ENCODE measurements around the gene DMD. TPM values are rescaled to one million over a fixed set of nuclear protein-coding genes. Genes with fewer than 3 reads are reported as not detected.

Gene DMD
- total and polyA plus RNA-seq, 2 of the 8 experiments (the other 6 are each of a cell fraction or from before 2014, with no cell fraction given): 4.8 to 7.4 TPM

- Histone ChIP-seq H3K4me1 (replicated peaks in 1 of 4; ENCODE audit: control insufficient read depth in 3 of 4, insufficient read depth in 4 of 4, low read length in 3 of 4) (no peaks in the 10 kb centered on the region), H2BK20ac (ENCODE audit: low read length) (no peak overlapping the region), H3K9me3 (ENCODE audit: insufficient read depth in 2 of 2, low read depth in 1 of 2, low read length in 1 of 2) (no peaks in the 10 kb centered on the region), H3K23ac (ENCODE audit: insufficient read length) (no peak overlapping the region), H2BK15ac (ENCODE audit: low read length) (no peak overlapping the region), H2BK120ac (replicated peaks; ENCODE audit: low read depth, low read length) (no peak overlapping the region), H3K9ac (replicated peaks in 1 of 4; ENCODE audit: extremely low read depth in 1 of 4, low read depth in 3 of 4, low read length in 3 of 4) (no peak overlapping the region), H3K4me2 (ENCODE audit: insufficient read depth in 1 of 2, low read depth in 2 of 2, low read length in 2 of 2) (no peak overlapping the region), H3K79me2 (ENCODE audit: control insufficient read depth in 1 of 2, insufficient read depth in 2 of 2, low read length in 2 of 2) (no peaks in the 10 kb centered on the region), H4K8ac (ENCODE audit: extremely low read depth, insufficient read depth, low read length) (no peak overlapping the region), H3K27ac (ENCODE audit: low read depth, low read length) (no peak overlapping the region), H3K79me1 (ENCODE audit: low read depth, low read length) (no peaks in the 10 kb centered on the region), H3K23me2 (ENCODE audit: low read depth, low read length) (no peaks in the 10 kb centered on the region), H2BK12ac (ENCODE audit: low read depth, low read length) (no peak overlapping the region), H3K14ac (ENCODE audit: insufficient read length) (no peak overlapping the region), H2BK5ac (ENCODE audit: low read depth, low read length) (no peak overlapping the region), H3K56ac (replicated peaks; ENCODE audit: insufficient read length, low read depth, low read length) (no peak overlapping the region), H4K91ac (replicated peaks; ENCODE audit: insufficient read length, low read length) (no peak overlapping the region), H2AFZ (ENCODE audit: low read length) (no peak overlapping the region), H3K36me3 (ENCODE audit: control insufficient read depth in 2 of 4, insufficient read depth in 4 of 4, low read length in 3 of 4) (no peaks in the 10 kb centered on the region), H3K27me3 (replicated peaks in 1 of 4; ENCODE audit: control insufficient read depth in 3 of 4, extremely low read depth in 1 of 4, insufficient read depth in 3 of 4, low read length in 3 of 4) (no peaks in the 10 kb centered on the region), H3K4me3 (ENCODE audit: extremely low read depth in 1 of 4, insufficient read depth in 2 of 4, low read depth in 3 of 4, low read length in 4 of 4) (no peak overlapping the region), H2AK5ac (ENCODE audit: low read depth, low read length) (no peak overlapping the region), H3K18ac (ENCODE audit: extremely low read depth, low read length) (no peak overlapping the region), H3K4ac (replicated peaks; ENCODE audit: insufficient read length, low read depth, low read length) (no peak overlapping the region), H4K5ac (ENCODE audit: insufficient read length, low read depth, low read length) (no peak overlapping the region), H4K20me1 (replicated peaks in 1 of 2; ENCODE audit: control insufficient read depth in 1 of 2, insufficient read depth in 2 of 2, low read length in 2 of 2) (no peaks in the 10 kb centered on the region)
- no peak for TF ChIP-seq TBP (IDR thresholded peaks at IDR 0.05; ENCODE audit: low read depth, low read length)
- no peak for TF ChIP-seq CHD1 (IDR thresholded peaks at IDR 0.05; ENCODE audit: low read depth, low read length)
- TF ChIP-seq SIX5 (IDR thresholded peaks at IDR 0.05; ENCODE audit: low read depth, low read length): no peak
- TF ChIP-seq CHD2 (IDR thresholded peaks at IDR 0.05; ENCODE audit: low read length): no peak
- no peak for TF ChIP-seq CEBPB (IDR thresholded peaks at IDR 0.05; ENCODE audit: low read depth, low read length)
- no peak for TF ChIP-seq GABPA (IDR thresholded peaks at IDR 0.05; ENCODE audit: borderline replicate concordance, insufficient read depth, low read length)
- TF ChIP-seq RNF2 (IDR thresholded peaks at IDR 0.05; ENCODE audit: borderline replicate concordance, low read depth, low read length, missing control alignments, poor library complexity, severe bottlenecking): no peak
- TF ChIP-seq GTF2F1 (IDR thresholded peaks at IDR 0.05; ENCODE audit: borderline replicate concordance, low read depth, low read length): no peak
- no peak for TF ChIP-seq HDAC6 (IDR thresholded peaks at IDR 0.05; ENCODE audit: low read depth, low read length)
- TF ChIP-seq EP300 (IDR thresholded peaks at IDR 0.05; ENCODE audit: borderline replicate concordance in 1 of 2, low read depth in 2 of 2, low read length in 2 of 2): no peak
- no peak for TF ChIP-seq CBX8 (IDR thresholded peaks at IDR 0.05; ENCODE audit: borderline replicate concordance, low read depth, low read length)
- TF ChIP-seq RFX5 (IDR thresholded peaks at IDR 0.05; ENCODE audit: borderline replicate concordance, low read depth, low read length): no peak
- no peak for TF ChIP-seq CREB1 (IDR thresholded peaks at IDR 0.05)
- TF ChIP-seq KDM5A (IDR thresholded peaks at IDR 0.05; ENCODE audit: low read length): no peak
- TF ChIP-seq TAF1 (IDR thresholded peaks at IDR 0.05; ENCODE audit: low read depth, low read length): no peak
- TF ChIP-seq BRCA1 (IDR thresholded peaks at IDR 0.05; ENCODE audit: low read depth, low read length): no peak
- no peak for TF ChIP-seq TCF12 (IDR thresholded peaks at IDR 0.05; ENCODE audit: low read depth, low read length)
- WGBS, 2 experiments (ENCODE audit: extremely low coverage in 1 of 2, insufficient coverage in 1 of 2, insufficient read length in 1 of 2, insufficient replicate concordance in 2 of 2, low coverage in 1 of 2, low lambda C conversion rate in 2 of 2, missing lambda C conversion rate in 1 of 2): 76% methylated on average over 4 of the region's 4 CpGs; no CpG with 5 or more reads in 1 of the 2 experiments
- FAIRE-seq (no peak), DNase-seq (ENCODE audit: low read depth in 1 of 2, low spot score in 2 of 2) (no peak)
- ChIA-PET POLR2A (ENCODE audit: partially characterized antibody) (no interaction called here), CTCF (ENCODE audit: partially characterized antibody) (no interaction called here)
Observed at GRCh38 chrX:31117266-31117665, 2094.1 kb downstream of the DMD start.

All from H1 (cell line).